ENCODE results near the gene SNX5. TPM values are rescaled to one million over a fixed set of nuclear protein-coding genes. Genes with fewer than 3 reads are reported as not detected.

The SNX5 gene
- total and polyA plus RNA-seq, 2 of the 13 experiments (the other 11 are each of a cell fraction or from before 2014, with no cell fraction given) = 664 to 1,040 TPM

- no peak for TF ChIP-seq ZNF766 (CRISPR knock-in tag; IDR thresholded peaks at IDR 0.05; ENCODE audit: borderline replicate concordance)
- no peak for TF ChIP-seq ZFP36L2 (CRISPR knock-in tag; IDR thresholded peaks at IDR 0.05)
- TF ChIP-seq HDAC1 (CRISPR knock-in tag; IDR thresholded peaks at IDR 0.05) = peak; percentile 89
- peak; percentile 89 to 95; a peak in 3 of 4 replicates for TF ChIP-seq EP300 (IDR thresholded peaks at IDR 0.05; ENCODE audit: low read depth in 2 of 2, low read length in 2 of 2)
- peak; percentile 86 for TF ChIP-seq EP300 (CRISPR knock-in tag; IDR thresholded peaks at IDR 0.05; ENCODE audit: borderline replicate concordance)
- TF ChIP-seq PRMT3 (CRISPR knock-in tag; IDR thresholded peaks at IDR 0.05; ENCODE audit: borderline replicate concordance, low read depth) = no peak
- TF ChIP-seq MAFF (IDR thresholded peaks at IDR 0.05; ENCODE audit: low read depth, low read length) = peak; percentile 95
- TF ChIP-seq ZNF3 (CRISPR knock-in tag; IDR thresholded peaks at IDR 0.05) = peak; percentile 79; the same call in 1 of the 2 replicates
- 0 out of 2 replicates have a peak, but pooled peaks have one; percentile 17 for TF ChIP-seq USF2 (IDR thresholded peaks at IDR 0.05; ENCODE audit: low read depth, low read length)
- no peak for TF ChIP-seq USF2 (CRISPR knock-in tag; IDR thresholded peaks at IDR 0.05; ENCODE audit: borderline replicate concordance)
- TF ChIP-seq REPIN1 (CRISPR knock-in tag; IDR thresholded peaks at IDR 0.05; ENCODE audit: borderline replicate concordance, low read depth) = peak; percentile 94
- 0 out of 2 replicates have a peak, but pooled peaks have one; percentile 64 for TF ChIP-seq HMGXB3 (CRISPR knock-in tag; IDR thresholded peaks at IDR 0.05; ENCODE audit: borderline replicate concordance)
- no peak for TF ChIP-seq ZNF234 (CRISPR knock-in tag; conservative IDR thresholded peaks at IDR 0.05)
- peak; percentile 64; the same call in 1 of the 2 replicates for TF ChIP-seq SP5 (CRISPR knock-in tag; IDR thresholded peaks at IDR 0.05; ENCODE audit: borderline replicate concordance, low read depth)
- TF ChIP-seq IKZF5 (CRISPR knock-in tag; IDR thresholded peaks at IDR 0.05) = 0 out of 2 replicates have a peak, but pooled peaks have one; percentile 81
- no peak for TF ChIP-seq ZNF143 (CRISPR knock-in tag; IDR thresholded peaks at IDR 0.05)
- TF ChIP-seq CTCF (CRISPR knock-in tag; IDR thresholded peaks at IDR 0.05) = peak; percentile 18
- TF ChIP-seq NONO (IDR thresholded peaks at IDR 0.05) = no peak
- TF ChIP-seq NONO (CRISPR knock-in tag; conservative IDR thresholded peaks at IDR 0.05) = peak; percentile 85
- TF ChIP-seq NFRKB (IDR thresholded peaks at IDR 0.05) = no peak
Observed at GRCh38 chr20:17985388-17986018, 16.9 kb upstream of the SNX5 start (continued).
